Measurements from ENCODE around the gene CRX. TPM values are rescaled to one million over a fixed set of nuclear protein-coding genes. Genes with fewer than 3 reads are reported as not detected.
"Not testable (repeated sequence)": the region's sequence is repeated elsewhere in the genome, so short reads cannot be mapped to it uniquely, and the experiment has no call there.

The CRX gene
- total and polyA plus RNA-seq, 2 donors (not counting 3 experiments of a cell fraction or from before 2014, with no cell fraction given): not detected

DNA sequence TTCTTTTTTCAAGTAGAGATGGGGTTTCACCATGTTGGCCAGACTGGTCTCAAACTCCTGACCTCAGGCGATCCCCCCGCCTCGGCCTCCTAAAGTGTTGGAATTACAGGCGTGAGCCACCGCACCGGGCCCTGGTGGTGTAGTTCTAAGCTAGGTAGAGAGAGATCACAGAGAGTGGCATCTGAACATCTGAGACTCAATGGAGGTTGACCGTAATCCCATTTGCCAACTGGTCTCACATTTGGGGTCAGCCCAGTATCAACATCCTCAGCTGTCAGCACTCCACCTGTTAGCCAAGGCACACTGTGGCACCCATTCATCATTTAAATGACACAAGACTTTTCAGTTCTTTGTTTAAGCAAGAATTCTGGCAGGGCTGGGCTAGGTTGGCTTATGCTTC lies 35.2 kb upstream of the CRX start:
- Histone ChIP-seq H3K4me2 (ENCODE audit: insufficient read depth, low read length) (no peak overlapping the region), H3K9me3 (replicated peaks; ENCODE audit: control insufficient read depth, insufficient read depth, low read length) (no peaks in the 10 kb centered on the region), H3K9me1 (replicated peaks; ENCODE audit: control insufficient read depth, extremely low read depth, insufficient read depth, low read length) (no peaks in the 10 kb centered on the region), H3K36me3 (ENCODE audit: control insufficient read depth in 2 of 2, extremely low read depth in 1 of 2, insufficient read depth in 2 of 2, low read length in 2 of 2) (peaks cover 4 to 23% of the 10 kb centered on the region in 2 experiments), H3K79me2 (ENCODE audit: control insufficient read depth, insufficient read depth, low read length) (peaks cover under 1% of the 10 kb centered on the region), H4K20me1 (replicated peaks; ENCODE audit: control insufficient read depth, extremely low read depth, insufficient read depth, low read length) (no peaks in the 10 kb centered on the region), H3K27me3 (ENCODE audit: control insufficient read depth in 2 of 2, insufficient read depth in 2 of 2, low read length in 2 of 2) (no peaks in the 10 kb centered on the region), H3K4me3 (replicated peaks in 1 of 3; ENCODE audit: insufficient read depth in 1 of 3, low read depth in 1 of 3, low read length in 3 of 3) (no peak overlapping the region), H2AFZ (ENCODE audit: low read depth, low read length) (no peak overlapping the region), H3K4me1 (ENCODE audit: control insufficient read depth, extremely low read depth, insufficient read depth, low read length) (no peaks in the 10 kb centered on the region), H3K27ac (ENCODE audit: insufficient read depth, low read depth, low read length) (no peak overlapping the region), H3K9ac (replicated peaks; ENCODE audit: extremely low read depth, insufficient read depth, low read length) (no peak overlapping the region)
- intact Hi-C loops (cut with micrococcal nuclease): loop anchor here (5.0 kb wide), 1 partner anchor 359 kb away; no protein-coding TSS in a partner anchor
- TF ChIP-seq EZH2 (IDR thresholded peaks at IDR 0.05; ENCODE audit: borderline replicate concordance, low read depth, low read length, severe bottlenecking) (no peak), MYC (IDR thresholded peaks at IDR 0.05; ENCODE audit: low read depth, low read length) (no peak), POLR2A (IDR thresholded peaks at IDR 0.05; ENCODE audit: low read depth, low read length) (no peak), CTCF (IDR thresholded peaks at IDR 0.05; ENCODE audit: extremely low read depth in 1 of 2, insufficient read depth in 1 of 2, low read depth in 1 of 2, low read length in 2 of 2) (no peak), JUN (IDR thresholded peaks at IDR 0.05; ENCODE audit: borderline replicate concordance, insufficient read depth, insufficient read length, low read depth) (no peak), GATA2 (IDR thresholded peaks at IDR 0.05; ENCODE audit: insufficient read depth, insufficient read length, low read depth, low read length) (no peak)
- no peak for DNase-seq (ENCODE audit: low read depth, low spot score)
- no TSS peak for BruUV-seq (replicated peaks)
- ChIA-PET POLR2A (interaction anchor here (0.6 kb wide), 1 partner anchor 23 kb away, joined by 3 read pairs; no protein-coding TSS in a partner anchor), CTCF (interaction anchor here (0.9 to 7.2 kb wide), 4 partner anchors 10 to 80 kb away, joined by 3 to 169 read pairs (median 24); partner anchors contain the start of gene EHD2)
- FAIRE-seq: no peak
- dilution Hi-C loops (cut with MboI; ENCODE audit: extremely low pct_ligation_motif_present, low sequenced_read_pairs): no loop called here

- dilution Hi-C loops (cut with MboI; ENCODE audit: extremely low pct_ligation_motif_present, low sequenced_read_pairs): not testable (repeated sequence)
These were observed 34.4 kb upstream of the CRX start for GRCh38 chr19:47787307-47787706.

DNA sequence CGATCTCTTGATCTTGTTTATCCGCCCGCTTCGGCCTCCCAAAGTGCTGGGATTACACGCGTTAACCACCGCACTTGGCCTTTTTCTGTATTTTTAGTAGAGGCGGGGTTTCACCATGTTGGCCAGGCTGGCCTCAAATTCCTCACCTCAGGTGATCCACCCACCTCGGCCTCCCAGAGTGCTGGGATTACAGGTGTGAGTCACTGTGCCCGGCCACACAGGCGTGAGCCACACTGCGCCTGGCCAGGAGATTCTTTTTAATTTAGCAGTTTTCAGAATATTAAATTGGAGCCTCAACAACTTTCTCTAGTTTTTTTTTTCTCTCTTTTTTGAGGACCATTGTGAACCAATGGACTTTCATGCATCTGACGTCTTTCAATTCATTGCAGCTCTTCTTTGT lies 31.9 kb upstream of the CRX start:
- H3K4me2 ChIP-seq (ENCODE audit: insufficient read depth, low read length); H3K4me1 ChIP-seq (ENCODE audit: control insufficient read depth, extremely low read depth, insufficient read depth, low read length); H3K79me2 ChIP-seq (ENCODE audit: control insufficient read depth, insufficient read depth, low read length); H2AFZ ChIP-seq (ENCODE audit: low read depth, low read length); dilution Hi-C loops (cut with MboI; ENCODE audit: extremely low pct_ligation_motif_present, low sequenced_read_pairs); H3K4me3 ChIP-seq (replicated peaks in 1 of 3; ENCODE audit: insufficient read depth in 1 of 3, low read depth in 1 of 3, low read length in 3 of 3); H3K27ac ChIP-seq (ENCODE audit: insufficient read depth, low read depth, low read length); DNase-seq (ENCODE audit: low read depth, low spot score); H4K20me1 ChIP-seq (replicated peaks; ENCODE audit: control insufficient read depth, extremely low read depth, insufficient read depth, low read length); H3K9ac ChIP-seq (replicated peaks; ENCODE audit: extremely low read depth, insufficient read depth, low read length); POLR2A ChIA-PET; H3K9me1 ChIP-seq (replicated peaks; ENCODE audit: control insufficient read depth, extremely low read depth, insufficient read depth, low read length); H3K9me3 ChIP-seq (replicated peaks; ENCODE audit: control insufficient read depth, insufficient read depth, low read length); FAIRE-seq; H3K36me3 ChIP-seq (ENCODE audit: control insufficient read depth in 2 of 2, extremely low read depth in 1 of 2, insufficient read depth in 2 of 2, low read length in 2 of 2); BruUV-seq (replicated peaks); H3K27me3 ChIP-seq (ENCODE audit: control insufficient read depth in 2 of 2, insufficient read depth in 2 of 2, low read length in 2 of 2): not testable (repeated sequence)
- intact Hi-C loops (cut with micrococcal nuclease): loop anchor here (1.0 to 5.0 kb wide), 2 partner anchors 73 to 363 kb away; no protein-coding TSS in a partner anchor
- CTCF ChIA-PET: interaction anchor here (0.7 to 7.2 kb wide), 10 partner anchors 10 to 83 kb away, joined by 3 to 169 read pairs (median 5); partner anchors contain the start of gene EHD2

More at GRCh38 chr19:47787307-47787706, 34.4 kb upstream of the CRX start:
- H3K4me2 ChIP-seq (ENCODE audit: insufficient read depth, low read length); H2AFZ ChIP-seq (ENCODE audit: low read depth, low read length); H3K79me2 ChIP-seq (ENCODE audit: control insufficient read depth, insufficient read depth, low read length); H3K9me1 ChIP-seq (replicated peaks; ENCODE audit: control insufficient read depth, extremely low read depth, insufficient read depth, low read length); DNase-seq (ENCODE audit: low read depth, low spot score); H3K27me3 ChIP-seq (ENCODE audit: control insufficient read depth in 2 of 2, insufficient read depth in 2 of 2, low read length in 2 of 2); BruUV-seq (replicated peaks); H4K20me1 ChIP-seq (replicated peaks; ENCODE audit: control insufficient read depth, extremely low read depth, insufficient read depth, low read length); H3K9ac ChIP-seq (replicated peaks; ENCODE audit: extremely low read depth, insufficient read depth, low read length); H3K4me1 ChIP-seq (ENCODE audit: control insufficient read depth, extremely low read depth, insufficient read depth, low read length); H3K4me3 ChIP-seq (replicated peaks in 1 of 3; ENCODE audit: insufficient read depth in 1 of 3, low read depth in 1 of 3, low read length in 3 of 3); FAIRE-seq; POLR2A ChIA-PET; H3K27ac ChIP-seq (ENCODE audit: insufficient read depth, low read depth, low read length); H3K9me3 ChIP-seq (replicated peaks; ENCODE audit: control insufficient read depth, insufficient read depth, low read length): not testable (repeated sequence)
- intact Hi-C loops (cut with micrococcal nuclease): loop anchor here (5.0 kb wide), 1 partner anchor 360 kb away; no protein-coding TSS in a partner anchor
- H3K36me3 ChIP-seq (ENCODE audit: control insufficient read depth in 2 of 2, extremely low read depth in 1 of 2, insufficient read depth in 2 of 2, low read length in 2 of 2): peaks cover 4 to 15% of the 10 kb centered on the region in 2 experiments
- CTCF ChIA-PET: interaction anchor here (0.9 to 7.2 kb wide), 5 partner anchors 9 to 82 kb away, joined by 3 to 169 read pairs (median 3); partner anchors contain the start of gene EHD2
